Left kidney (tissue), 8 donors: ENCODE results near the gene MEX3D. TPM values are rescaled to one million over a fixed set of nuclear protein-coding genes. Genes with fewer than 3 reads are reported as not detected.

ENCODE experiments used
- DNase-seq: peaks from one replicate; pipeline ENCODE4 v3.0.0-alpha.2; 2013
- long read RNA-seq, 8 donors: transcript quantifications; one replicate each; lab custom pipeline, GENCODE V29; 2026
- polyA plus RNA-seq: library from polyadenylated mRNA; unstranded; fragments of 120-200 nt; gene quantifications from one replicate; pipeline ENCODE4 v1.2.1, GENCODE V29; 2013; ENCODE audit not compliant: insufficient read length

The MEX3D gene
- 19.1 TPM for polyA plus RNA-seq
- long read RNA-seq, donor 1, transcript MEX3D-201 (2 exons, 2,850 nt) = major isoform, 20 of 28 reads
- long read RNA-seq, donor 1, partial matches to known transcripts = 0 of 28 reads
- long read RNA-seq, donor 1, other reads (novel, unspliced or antisense) = 5 of 28 reads
- long read RNA-seq, donor 2, transcript MEX3D-201 (2 exons, 2,850 nt) = major isoform, 10 of 12 reads
- long read RNA-seq, donor 2, partial matches to known transcripts = 0 of 12 reads
- long read RNA-seq, donor 2, other reads (novel, unspliced or antisense) = 0 of 12 reads
- long read RNA-seq, donor 3, transcript MEX3D-201 (2 exons, 2,850 nt) = major isoform, 9 of 50 reads
- long read RNA-seq, donor 3, partial matches to known transcripts = 40 of 50 reads
- long read RNA-seq, donor 3, other reads (novel, unspliced or antisense) = 0 of 50 reads
- long read RNA-seq, donor 4, partial matches to known transcripts = 0 of 2 reads
- long read RNA-seq, donor 4, other reads (novel, unspliced or antisense) = 0 of 2 reads
- long read RNA-seq, donor 5, transcript MEX3D-201 (2 exons, 2,850 nt) = major isoform, 7 of 10 reads
- long read RNA-seq, donor 5, partial matches to known transcripts = 0 of 10 reads
- long read RNA-seq, donor 5, other reads (novel, unspliced or antisense) = 0 of 10 reads
- long read RNA-seq, donor 6, transcript MEX3D-201 (2 exons, 2,850 nt) = major isoform, 14 of 17 reads
- long read RNA-seq, donor 6, partial matches to known transcripts = 0 of 17 reads
- long read RNA-seq, donor 6, other reads (novel, unspliced or antisense) = 0 of 17 reads
- long read RNA-seq, donor 7, transcript MEX3D-201 (2 exons, 2,850 nt) = major isoform, 7 of 9 reads
- long read RNA-seq, donor 7, partial matches to known transcripts = 0 of 9 reads
- long read RNA-seq, donor 7, other reads (novel, unspliced or antisense) = 0 of 9 reads
- long read RNA-seq, donor 8, transcript MEX3D-201 (2 exons, 2,850 nt) = major isoform, 5 of 5 reads
- long read RNA-seq, donor 8, partial matches to known transcripts = 0 of 5 reads
- long read RNA-seq, donor 8, other reads (novel, unspliced or antisense) = 0 of 5 reads

GRCh38 chr19:1568320-1569019 lies at the start of gene MEX3D:
Gene MEX3D (minus strand): TSS chr19:1568325. CDS start chr19:1568058, 267 bp downstream.
- DNase-seq = peak; percentile 69

- no peak for DNase-seq
Measured at GRCh38 chr19:1616875-1617274, 48.8 kb upstream of the MEX3D start.

- DNase-seq = no peak
Measured at GRCh38 chr19:1616396-1616795, 48.3 kb upstream of the MEX3D start.

- no peak for DNase-seq
Measured at GRCh38 chr19:1615156-1615765, 47.1 kb upstream of the MEX3D start.

- no peak for DNase-seq
Measured at GRCh38 chr19:1613808-1614570, 45.9 kb upstream of the MEX3D start.

GRCh38 chr19:1613146-1613545 lies 45.0 kb upstream of the MEX3D start:
- no peak for DNase-seq

GRCh38 chr19:1612114-1613086 lies 44.3 kb upstream of the MEX3D start:
- DNase-seq = no peak

GRCh38 chr19:1611353-1611752 lies 43.2 kb upstream of the MEX3D start:
- no peak for DNase-seq

GRCh38 chr19:1610579-1610978 lies 42.5 kb upstream of the MEX3D start:
- no peak for DNase-seq

GRCh38 chr19:1609680-1610474 lies 41.8 kb upstream of the MEX3D start:
- DNase-seq = no peak

GRCh38 chr19:1609103-1609396 lies 40.9 kb upstream of the MEX3D start:
- DNase-seq = no peak

- no peak for DNase-seq
Measured at GRCh38 chr19:1608359-1609102, 40.4 kb upstream of the MEX3D start.

- no peak for DNase-seq
Measured at GRCh38 chr19:1606138-1606651, 38.1 kb upstream of the MEX3D start.

GRCh38 chr19:1605236-1606137 lies 37.4 kb upstream of the MEX3D start, which contains the start of gene UQCR11:
Gene UQCR11 (minus strand): TSS chr19:1605462. CDS start chr19:1605409, 53 bp downstream.
- DNase-seq = peak; percentile 94

GRCh38 chr19:1602091-1602707 lies 34.1 kb upstream of the MEX3D start:
- DNase-seq = no peak

GRCh38 chr19:1601613-1602064 lies 33.5 kb upstream of the MEX3D start:
- DNase-seq = no peak
